SK-N-SH treated with all-trans-retinoic acid at 6 μM for 48 hours (cell line): Measurements from ENCODE around the gene ZNF519.
A peak's percentile ranks its signal among the peaks of the same experiment; 100 is the strongest.

Source experiments
- ATAC-seq: fragments of 200-7000 bp; cut with Tn5 transposase; 3 replicates; pipeline ENCODE4 v1.9.1; 2020; ENCODE audit warnings: mild to moderate bottlenecking, moderate library complexity
- ARNTL ChIP-seq: fragments of 450-650 bp; formaldehyde crosslinking; IDR thresholded peaks from 2 replicates; pipeline ENCODE4 v1.5.0; 2020; ENCODE audit warnings: low read depth, mild to moderate bottlenecking, moderate library complexity, borderline replicate concordance
- BACH2 ChIP-seq: fragments of 250-450 bp; sonication (Bioruptor Pico); IDR thresholded peaks from 2 replicates; pipeline ENCODE4 v1.9.0; 2021; ENCODE audit warnings: mild to moderate bottlenecking, borderline replicate concordance
- CREB5 ChIP-seq: fragments of 250-450 bp; sonication (Bioruptor Pico); IDR thresholded peaks from 2 replicates; pipeline ENCODE4 v1.5.1; 2020; ENCODE audit warnings: low read depth, mild to moderate bottlenecking, moderate library complexity
- CSDC2 ChIP-seq: fragments of 250-450 bp; sonication (Bioruptor Pico); IDR thresholded peaks from 2 replicates; pipeline ENCODE4 v1.5.0; 2020; ENCODE audit warnings: mild to moderate bottlenecking, moderate library complexity
- ESRRG ChIP-seq: fragments of 250-450 bp; sonication (Bioruptor Pico); IDR thresholded peaks from 2 replicates; pipeline ENCODE4 v1.6.1; 2021; ENCODE audit warnings: mild to moderate bottlenecking
- GLIS3 ChIP-seq: fragments of 250-450 bp; sonication (Bioruptor Pico); IDR thresholded peaks from 2 replicates; pipeline ENCODE4 v1.5.0; 2020; ENCODE audit warnings: mild to moderate bottlenecking, moderate library complexity
- ISL1 ChIP-seq: fragments of 250-450 bp; sonication (Bioruptor Pico); IDR thresholded peaks from 2 replicates; pipeline ENCODE4 v2.1.2; 2022; ENCODE audit warnings: mild to moderate bottlenecking, moderate library complexity
- PPARA ChIP-seq: fragments of 250-450 bp; sonication (Bioruptor Pico); IDR thresholded peaks from 2 replicates; pipeline ENCODE4 v1.5.0; 2020; ENCODE audit warnings: mild to moderate bottlenecking, borderline replicate concordance
- RARB ChIP-seq: fragments of 250-450 bp; sonication (Bioruptor Pico); IDR thresholded peaks from 2 replicates; pipeline ENCODE4 v1.8.0; 2021; ENCODE audit warnings: mild to moderate bottlenecking, moderate library complexity
- TCF4 ChIP-seq: fragments of 250-450 bp; sonication (Bioruptor Pico); IDR thresholded peaks from 2 replicates; pipeline ENCODE4 v1.8.0; 2021; ENCODE audit warnings: mild to moderate bottlenecking, moderate library complexity, borderline replicate concordance
- TOX ChIP-seq: fragments of 250-450 bp; sonication (Bioruptor Pico); IDR thresholded peaks from 2 replicates; pipeline ENCODE4 v1.8.0; 2021; ENCODE audit warnings: mild to moderate bottlenecking, moderate library complexity, borderline replicate concordance
- ZFP3 ChIP-seq: fragments of 250-450 bp; sonication (Bioruptor Pico); IDR thresholded peaks from 2 replicates; pipeline ENCODE4 v1.5.0; 2020; ENCODE audit warnings: mild to moderate bottlenecking, moderate library complexity
- ZNF565 ChIP-seq: fragments of 450-650 bp; formaldehyde crosslinking; conservative IDR thresholded peaks from 2 replicates; pipeline ENCODE4 v1.5.0; 2020; ENCODE audit warnings: low read depth, mild to moderate bottlenecking, moderate library complexity
- ZNF70 ChIP-seq: fragments of 450-650 bp; formaldehyde crosslinking; IDR thresholded peaks from 2 replicates; pipeline ENCODE4 v1.5.0; 2020; ENCODE audit warnings: mild to moderate bottlenecking, moderate library complexity
- ZNF8 ChIP-seq: fragments of 450-650 bp; formaldehyde crosslinking; IDR thresholded peaks from 2 replicates; pipeline ENCODE4 v1.5.0; 2020; ENCODE audit warnings: mild to moderate bottlenecking, moderate library complexity
- TF ChIP-seq, protein P1 (sequence below): fragments of 250-450 bp; sonication (Bioruptor Pico); IDR thresholded peaks from 2 replicates; pipeline ENCODE4 v1.8.0; 2021; ENCODE audit warnings: low read depth, mild to moderate bottlenecking, moderate library complexity, borderline replicate concordance
- TF ChIP-seq, protein P2 (sequence below): fragments of 250-450 bp; sonication (Bioruptor Pico); IDR thresholded peaks from 2 replicates; pipeline ENCODE4 v1.8.0; 2020; ENCODE audit warnings: mild to moderate bottlenecking, moderate library complexity, borderline replicate concordance
- TF ChIP-seq, protein P3 (sequence below): fragments of 250-450 bp; sonication (Bioruptor Pico); IDR thresholded peaks from 2 replicates; pipeline ENCODE4 v1.5.1; 2021; ENCODE audit warnings: mild to moderate bottlenecking, moderate library complexity

ZNF519 gene

DNA sequence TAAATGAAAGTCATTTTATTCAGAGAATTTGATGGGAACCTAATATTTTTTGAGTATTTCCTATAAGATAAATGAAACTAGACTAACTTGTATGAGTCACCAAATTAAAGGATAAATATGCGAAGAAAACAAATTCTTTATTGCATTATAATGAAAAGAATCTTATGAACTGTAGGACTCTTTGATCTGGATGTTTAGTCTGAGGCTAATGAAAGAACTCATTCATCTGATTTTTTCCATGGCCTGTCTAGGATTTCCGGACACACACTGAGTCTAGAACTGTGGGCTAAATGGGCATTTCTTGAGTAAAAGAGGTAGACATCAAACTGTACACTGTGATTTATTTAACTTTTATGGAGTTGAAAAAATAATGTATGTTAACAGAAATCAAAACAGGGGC lies 43.0 kb downstream of the ZNF519 start:
- ATAC-seq, result no peak
- TF ChIP-seq ESRRG (CRISPR knock-in tag) (no peak), CREB5 (CRISPR knock-in tag) (no peak)

GRCh38 chr18:14086458-14087231 lies 45.6 kb downstream of the ZNF519 start:
- TF ChIP-seq, protein P1, sequence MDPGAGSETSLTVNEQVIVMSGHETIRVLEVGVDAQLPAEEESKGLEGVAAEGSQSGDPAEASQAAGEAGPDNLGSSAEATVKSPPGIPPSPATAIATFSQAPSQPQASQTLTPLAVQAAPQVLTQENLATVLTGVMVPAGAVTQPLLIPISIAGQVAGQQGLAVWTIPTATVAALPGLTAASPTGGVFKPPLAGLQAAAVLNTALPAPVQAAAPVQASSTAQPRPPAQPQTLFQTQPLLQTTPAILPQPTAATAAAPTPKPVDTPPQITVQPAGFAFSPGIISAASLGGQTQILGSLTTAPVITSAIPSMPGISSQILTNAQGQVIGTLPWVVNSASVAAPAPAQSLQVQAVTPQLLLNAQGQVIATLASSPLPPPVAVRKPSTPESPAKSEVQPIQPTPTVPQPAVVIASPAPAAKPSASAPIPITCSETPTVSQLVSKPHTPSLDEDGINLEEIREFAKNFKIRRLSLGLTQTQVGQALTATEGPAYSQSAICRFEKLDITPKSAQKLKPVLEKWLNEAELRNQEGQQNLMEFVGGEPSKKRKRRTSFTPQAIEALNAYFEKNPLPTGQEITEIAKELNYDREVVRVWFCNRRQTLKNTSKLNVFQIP (CRISPR knock-in tag), result no peak
- peak; percentile 93 for ATAC-seq

- no peak for TF ChIP-seq ISL1 (CRISPR knock-in tag)
- TF ChIP-seq, protein P2, sequence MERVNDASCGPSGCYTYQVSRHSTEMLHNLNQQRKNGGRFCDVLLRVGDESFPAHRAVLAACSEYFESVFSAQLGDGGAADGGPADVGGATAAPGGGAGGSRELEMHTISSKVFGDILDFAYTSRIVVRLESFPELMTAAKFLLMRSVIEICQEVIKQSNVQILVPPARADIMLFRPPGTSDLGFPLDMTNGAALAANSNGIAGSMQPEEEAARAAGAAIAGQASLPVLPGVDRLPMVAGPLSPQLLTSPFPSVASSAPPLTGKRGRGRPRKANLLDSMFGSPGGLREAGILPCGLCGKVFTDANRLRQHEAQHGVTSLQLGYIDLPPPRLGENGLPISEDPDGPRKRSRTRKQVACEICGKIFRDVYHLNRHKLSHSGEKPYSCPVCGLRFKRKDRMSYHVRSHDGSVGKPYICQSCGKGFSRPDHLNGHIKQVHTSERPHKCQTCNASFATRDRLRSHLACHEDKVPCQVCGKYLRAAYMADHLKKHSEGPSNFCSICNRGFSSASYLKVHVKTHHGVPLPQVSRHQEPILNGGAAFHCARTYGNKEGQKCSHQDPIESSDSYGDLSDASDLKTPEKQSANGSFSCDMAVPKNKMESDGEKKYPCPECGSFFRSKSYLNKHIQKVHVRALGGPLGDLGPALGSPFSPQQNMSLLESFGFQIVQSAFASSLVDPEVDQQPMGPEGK (CRISPR knock-in tag), result no peak
- no peak for TF ChIP-seq RARB (CRISPR knock-in tag)
- peak; percentile 47 for ATAC-seq
Measured at GRCh38 chr18:14085770-14086457, 46.3 kb downstream of the ZNF519 start.

- ATAC-seq, result 0 out of 3 replicates have a peak, but pooled peaks have one; percentile 26
- no peak for TF ChIP-seq ZNF565 (CRISPR knock-in tag)
- no peak for TF ChIP-seq CSDC2
- no peak for TF ChIP-seq ARNTL (CRISPR knock-in tag)
- TF ChIP-seq ISL1 (CRISPR knock-in tag), result no peak
- no peak for TF ChIP-seq RARB (CRISPR knock-in tag)
- TF ChIP-seq ZFP3, result no peak
- no peak for TF ChIP-seq TCF4 (CRISPR knock-in tag)
- TF ChIP-seq CREB5 (CRISPR knock-in tag), result no peak
- no peak for TF ChIP-seq PPARA (CRISPR knock-in tag)
- no peak for TF ChIP-seq ZNF8
- no peak for TF ChIP-seq GLIS3 (CRISPR knock-in tag)
- TF ChIP-seq ESRRG (CRISPR knock-in tag), result no peak
- no peak for TF ChIP-seq BACH2 (CRISPR knock-in tag)
- TF ChIP-seq, protein P3, sequence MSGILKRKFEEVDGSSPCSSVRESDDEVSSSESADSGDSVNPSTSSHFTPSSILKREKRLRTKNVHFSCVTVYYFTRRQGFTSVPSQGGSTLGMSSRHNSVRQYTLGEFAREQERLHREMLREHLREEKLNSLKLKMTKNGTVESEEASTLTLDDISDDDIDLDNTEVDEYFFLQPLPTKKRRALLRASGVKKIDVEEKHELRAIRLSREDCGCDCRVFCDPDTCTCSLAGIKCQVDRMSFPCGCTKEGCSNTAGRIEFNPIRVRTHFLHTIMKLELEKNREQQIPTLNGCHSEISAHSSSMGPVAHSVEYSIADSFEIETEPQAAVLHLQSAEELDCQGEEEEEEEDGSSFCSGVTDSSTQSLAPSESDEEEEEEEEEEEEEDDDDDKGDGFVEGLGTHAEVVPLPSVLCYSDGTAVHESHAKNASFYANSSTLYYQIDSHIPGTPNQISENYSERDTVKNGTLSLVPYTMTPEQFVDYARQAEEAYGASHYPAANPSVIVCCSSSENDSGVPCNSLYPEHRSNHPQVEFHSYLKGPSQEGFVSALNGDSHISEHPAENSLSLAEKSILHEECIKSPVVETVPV (CRISPR knock-in tag), result no peak
- no peak for TF ChIP-seq ZNF70 (CRISPR knock-in tag)
- TF ChIP-seq, protein P2 (CRISPR knock-in tag), result no peak
- no peak for TF ChIP-seq TOX (CRISPR knock-in tag)
Measured at GRCh38 chr18:14075196-14075595, 57.0 kb downstream of the ZNF519 start.
